GM12878 (cell line): ENCODE measurements around the gene FCHSD2. TPM values are rescaled to one million over a fixed set of nuclear protein-coding genes. Genes with fewer than 3 reads are reported as not detected.

Source experiments
- ATAC-seq: fragments of 200-7000 bp; cut with Tn5 transposase; 3 replicates; pipeline ENCODE4 v1.9.1; 2020; ENCODE audit warnings: mild to moderate bottlenecking, moderate library complexity
- BruUV-seq: library from RNA; stranded (reverse); fragments of 400-500 nt; replicated peaks from 2 replicates; lab custom pipeline; 2021; lab: Mats Ljungman, UMichigan
- CTCF ChIA-PET: fragments of 300-600 bp; sonication (Branson Sonifier 250); formaldehyde crosslinking; extraction: SDS; loops from one replicate; lab custom pipeline; 2021; ENCODE audit warnings: inconsistent platforms; lab: Yijun Ruan, JAX
- POLR2A ChIA-PET: fragments of 350-600 bp; formaldehyde crosslinking; extraction: SDS; loops from one replicate; lab custom pipeline; 2021; ENCODE audit warnings: inconsistent platforms; lab: Charles Lee
- RAD21 ChIA-PET: fragments of 300-600 bp; sonication (Branson Sonifier 250); formaldehyde crosslinking; loops from one replicate; lab custom pipeline; 2023; ENCODE audit warnings: antibody characterized with exemption; ENCODE audit not compliant: unreplicated experiment; lab: Charles Lee
- SMC1A ChIA-PET: fragments of 300-600 bp; sonication (Branson Sonifier 250); formaldehyde crosslinking; loops from one replicate; lab custom pipeline; 2023; ENCODE audit not compliant: unreplicated experiment, uncharacterized antibody; lab: Charles Lee
- DNase-seq: peaks from one replicate; pipeline ENCODE4 v3.0.0-alpha.2; 2011; ENCODE audit warnings: low read depth, low spot score
- FAIRE-seq: peaks from 3 replicates; lab custom pipeline; 2011; peaks lifted over from hg19 to GRCh38; lab: Jason Lieb, UNC
- H2AFZ ChIP-seq: 2 replicates; pipeline ENCODE4 v1.6.0; 2011; ENCODE audit warnings: low read depth, low read length, control low read depth; ENCODE audit not compliant: control insufficient read depth
- H3K27ac ChIP-seq: 2 replicates; pipeline ENCODE4 v1.5.1; 2011; ENCODE audit warnings: control low read depth; ENCODE audit not compliant: control insufficient read depth, insufficient read depth
- H3K27me3 ChIP-seq, 2 experiments: replicated peaks in 1 of 2; 2 replicates each; pipeline versions ENCODE4 v1.6.0 to v1.6.1; 2011; ENCODE audit warnings: low read length in 1 of 2; ENCODE audit not compliant: control insufficient read depth in 2 of 2, insufficient read depth in 2 of 2
- H3K36me3 ChIP-seq, 2 experiments: 2 replicates each; pipeline ENCODE4 v1.5.1; 2011; ENCODE audit warnings: low read length in 1 of 2; ENCODE audit not compliant: control insufficient read depth in 2 of 2, insufficient read depth in 2 of 2
- H3K4me1 ChIP-seq: 2 replicates; pipeline ENCODE4 v1.6.1; 2011; ENCODE audit warnings: mild to moderate bottlenecking, low read length, moderate library complexity, mixed read lengths; ENCODE audit not compliant: control insufficient read depth, insufficient read depth
- H3K4me2 ChIP-seq: 2 replicates; pipeline ENCODE4 v1.6.0; 2011; ENCODE audit warnings: control low read depth; ENCODE audit not compliant: control insufficient read depth, insufficient read depth
- H3K4me3 ChIP-seq: fragments of 200-600 bp; sonication (generic); 2 replicates; pipeline ENCODE4 v1.5.1; 2016
- H3K79me2 ChIP-seq: 2 replicates; pipeline ENCODE4 v1.6.0; 2011; ENCODE audit warnings: low read length; ENCODE audit not compliant: control insufficient read depth, insufficient read depth
- H3K9ac ChIP-seq: 2 replicates; pipeline ENCODE4 v1.8.0; 2011; ENCODE audit warnings: low read length, control low read depth, mixed read lengths; ENCODE audit not compliant: control insufficient read depth, insufficient read depth
- H3K9me3 ChIP-seq: replicated peaks from 3 replicates; pipeline ENCODE4 v1.5.1; 2011; ENCODE audit warnings: mild to moderate bottlenecking, low read length; ENCODE audit not compliant: control insufficient read depth, insufficient read depth
- H4K20me1 ChIP-seq: 2 replicates; pipeline ENCODE4 v1.6.0; 2011; ENCODE audit not compliant: control insufficient read depth, insufficient read depth
- ATF2 ChIP-seq: IDR thresholded peaks from 2 replicates; pipeline ENCODE4 v1.6.1; 2012; ENCODE audit warnings: low read length, inconsistent platforms
- BRCA1 ChIP-seq: IDR thresholded peaks from 2 replicates; pipeline ENCODE4 v1.6.1; 2011; ENCODE audit warnings: low read depth, low read length, improper control_type of control experiment
- MAX ChIP-seq: IDR thresholded peaks from 2 replicates; pipeline ENCODE4 v1.6.1; 2012; ENCODE audit warnings: low read depth, low read length, improper control_type of control experiment
- MTA3 ChIP-seq: IDR thresholded peaks from 2 replicates; pipeline ENCODE4 v1.6.1; 2012; ENCODE audit warnings: low read length, inconsistent platforms, borderline replicate concordance
- NFYA ChIP-seq: IDR thresholded peaks from 2 replicates; pipeline ENCODE4 v1.6.1; 2011; ENCODE audit warnings: low read depth, mild to moderate bottlenecking, low read length, improper control_type of control experiment, borderline replicate concordance
- PAX5 ChIP-seq: IDR thresholded peaks from 2 replicates; pipeline ENCODE4 v1.6.1; 2011; ENCODE audit warnings: low read depth, low read length, borderline replicate concordance
- POLR2A ChIP-seq: IDR thresholded peaks from 2 replicates; pipeline ENCODE4 v1.6.1; 2011; ENCODE audit warnings: low read depth, mild to moderate bottlenecking, low read length
- YY1 ChIP-seq: IDR thresholded peaks from 2 replicates; pipeline ENCODE4 v1.6.1; 2011; ENCODE audit warnings: low read depth, mild to moderate bottlenecking, low read length
- ZNF207 ChIP-seq: fragments of 450-650 bp; IDR thresholded peaks from 2 replicates; pipeline ENCODE4 v1.6.1; 2014; ENCODE audit warnings: antibody characterized with exemption, mild to moderate bottlenecking, borderline replicate concordance
- WGBS: methylation state at CpG from one replicate; pipeline ENCODE4 v1.1.6; 2016; ENCODE audit warnings: low lambda C conversion rate; ENCODE audit not compliant: insufficient replicate concordance, insufficient coverage; ENCODE audit errors: missing lambda C conversion rate; 5-methylcytosine and 5-hydroxymethylcytosine counted together
- in situ Hi-C: fragments of 300-500 bp; cut with MboI; formaldehyde crosslinking; loops from 9 replicates; pipeline ENCODE4 v1.14.3; 2018; ENCODE audit warnings: mixed read lengths
- intact Hi-C: fragments of 100-400 bp; cut with micrococcal nuclease; formaldehyde crosslinking; loops from one replicate; pipeline ENCODE4 v1.14.2; 2022; ENCODE audit not compliant: unreplicated experiment
- polyA plus RNA-seq, 11 experiments: library from polyadenylated mRNA; depleted of rRNA in 4 of 11; unstranded in 6 of 11; stranded (reverse) in 5 of 11; fragments of >200 nt; fragmentation: Nextera tagmentation in 4 of 11; fragmentation: Illumina TruSeq in 1 of 11; extraction: Ambion mirVana in 4 of 11; extraction: Trizol in 1 of 11; gene quantifications; 1 replicate in 1 of 11; 2 replicates in 10 of 11; pipeline versions ENCODE4 v1.2.1 to v1.2.3, GENCODE V29; 2011 to 2016; ENCODE audit warnings: inconsistent platforms in 2 of 11, missing spikeins in 2 of 11, low read depth in 1 of 11
- total RNA-seq, 4 experiments: library from RNA; depleted of rRNA in 3 of 4; stranded (reverse); fragments of >200 nt in 3 of 4; fragmentation: Illumina TruSeq in 1 of 4; extraction: Trizol in 1 of 4; gene quantifications; 2 replicates each; pipeline versions ENCODE4 v1.2.1 to v1.2.3, GENCODE V29; 2013 to 2021

FCHSD2 gene
- total and polyA plus RNA-seq, 10 of the 15 experiments (the other 5 are each of a cell fraction or from before 2014, with no cell fraction given), result 13.2 to 89.8 (median 47.8) TPM

- in situ Hi-C loops, result no loop called here
- no peak overlapping the region for H3K9ac ChIP-seq
- H3K27me3 ChIP-seq, result no peaks in the 10 kb centered on the region
- CTCF ChIA-PET, result interaction anchor here (1.0 to 1.7 kb wide), 2 partner anchors 13 to 26 kb away, joined by 3 read pairs; no protein-coding TSS in a partner anchor
- ATAC-seq, result no peak
- intact Hi-C loops, result no loop called here
- H3K79me2 ChIP-seq, result no peaks in the 10 kb centered on the region; the same call in 1 of the 2 replicates
- BruUV-seq, result no TSS peak
- H3K27ac ChIP-seq, result no peak overlapping the region
- H3K9me3 ChIP-seq, result no peaks in the 10 kb centered on the region
- SMC1A ChIA-PET, result interaction anchor here (0.7 to 2.6 kb wide), 7 partner anchors 11 to 125 kb away, joined by 3 to 11 read pairs (median 3); no protein-coding TSS in a partner anchor
- no peak overlapping the region for H3K4me2 ChIP-seq
- no peak for FAIRE-seq
- POLR2A ChIA-PET, result interaction anchor here (0.6 to 0.9 kb wide), 4 partner anchors 20 to 96 kb away, joined by 3 to 5 read pairs (median 3); no protein-coding TSS in a partner anchor
- RAD21 ChIA-PET, result no interaction called here
- DNase-seq, result no peak
- H2AFZ ChIP-seq, result no peak overlapping the region
- H3K4me3 ChIP-seq, result no peak overlapping the region
- no peaks in the 10 kb centered on the region for H3K4me1 ChIP-seq
- H4K20me1 ChIP-seq, result no peaks in the 10 kb centered on the region
- H3K36me3 ChIP-seq, result peaks cover 2 to 22% of the 10 kb centered on the region in 2 experiments
- TF ChIP-seq MTA3 (no peak), BRCA1 (no peak), ZNF207 (no peak), ATF2 (no peak)
Observed at GRCh38 chr11:72962717-72963116, 179.4 kb downstream of the FCHSD2 start.

DNA sequence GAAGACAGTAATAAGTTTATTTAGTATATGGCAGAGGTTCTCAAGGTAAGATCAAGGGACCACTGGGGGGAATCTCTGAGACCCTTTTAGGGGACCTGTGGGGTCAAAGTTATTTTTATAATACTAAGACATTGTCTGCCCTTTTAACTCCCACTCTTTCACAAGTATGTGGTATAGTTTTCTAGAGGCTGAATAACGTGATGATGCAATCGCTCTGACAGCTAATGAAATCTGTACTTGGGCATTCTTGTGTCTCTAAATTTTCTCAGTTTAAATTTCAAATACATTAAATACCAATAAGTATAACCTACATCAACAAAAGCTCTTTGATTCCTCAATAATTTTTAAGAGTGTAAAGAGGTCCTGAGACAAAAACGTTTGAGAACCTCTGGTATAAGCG lies 180.0 kb downstream of the FCHSD2 start:
- no peak for FAIRE-seq
- H3K4me3 ChIP-seq, result no peak overlapping the region
- no peak overlapping the region for H3K27ac ChIP-seq
- intact Hi-C loops (no loop called here), in situ Hi-C loops (no loop called here)
- DNase-seq, result no peak
- peaks cover 2 to 24% of the 10 kb centered on the region in 2 experiments for H3K36me3 ChIP-seq
- no peak overlapping the region for H3K4me2 ChIP-seq
- H2AFZ ChIP-seq, result no peak overlapping the region
- ChIA-PET SMC1A (interaction anchor here (0.7 to 2.6 kb wide), 6 partner anchors 10 to 126 kb away, joined by 3 to 11 read pairs (median 4); no protein-coding TSS in a partner anchor), CTCF (interaction anchor here (0.5 to 1.7 kb wide), 4 partner anchors 12 to 174 kb away, joined by 3 to 5 read pairs (median 3); no protein-coding TSS in a partner anchor), RAD21 (no interaction called here)
- H3K9me3 ChIP-seq, result no peaks in the 10 kb centered on the region; the same call in 2 of the 3 replicates
- no peak overlapping the region for H3K9ac ChIP-seq
- H3K4me1 ChIP-seq, result no peaks in the 10 kb centered on the region
- no peaks in the 10 kb centered on the region for H4K20me1 ChIP-seq
- no TSS peak for BruUV-seq
- H3K27me3 ChIP-seq, result no peaks in the 10 kb centered on the region
- TF ChIP-seq POLR2A, result no peak
- TF ChIP-seq MAX, result no peak
- no peak for TF ChIP-seq NFYA
- TF ChIP-seq MTA3, result no peak
- no peak for TF ChIP-seq YY1
- no peak for TF ChIP-seq PAX5
- TF ChIP-seq, all 136 proteins: peak for 0
- POLR2A ChIA-PET, result interaction anchor here (0.6 to 0.9 kb wide), 3 partner anchors 32 to 97 kb away, joined by 3 to 5 read pairs (median 3); no protein-coding TSS in a partner anchor
- 94% methylated on average over 4 of the region's 4 CpGs for WGBS
- ATAC-seq, result no peak
- H3K79me2 ChIP-seq, result no peaks in the 10 kb centered on the region; the same call in 1 of the 2 replicates
